Fibroblast of pulmonary artery (primary cell): ENCODE data around the gene ALX4.

ENCODE experiments used
- DNase-seq: peaks from one replicate; pipeline ENCODE4 v3.0.0-alpha.2; 2010; ENCODE audit warnings: low read depth
- H3K4me3 ChIP-seq: replicated peaks from 2 replicates; pipeline ENCODE4 v1.5.1; 2011; ENCODE audit warnings: low read depth, mild to moderate bottlenecking, control low read depth, low read length, moderate library complexity
- TF ChIP-seq, protein P1 (sequence below): IDR thresholded peaks from 2 replicates; pipeline ENCODE4 v1.5.1; 2011; ENCODE audit warnings: mild to moderate bottlenecking, control low read depth, low read length, inconsistent platforms; ENCODE audit errors: missing control alignments

ALX4 gene

GRCh38 chr11:44269369-44270351 lies 40.3 kb downstream of the ALX4 start:
- DNase-seq: peak; percentile 65
- H3K4me3 ChIP-seq: peak overlapping the region; percentile 35
- TF ChIP-seq, protein P1, sequence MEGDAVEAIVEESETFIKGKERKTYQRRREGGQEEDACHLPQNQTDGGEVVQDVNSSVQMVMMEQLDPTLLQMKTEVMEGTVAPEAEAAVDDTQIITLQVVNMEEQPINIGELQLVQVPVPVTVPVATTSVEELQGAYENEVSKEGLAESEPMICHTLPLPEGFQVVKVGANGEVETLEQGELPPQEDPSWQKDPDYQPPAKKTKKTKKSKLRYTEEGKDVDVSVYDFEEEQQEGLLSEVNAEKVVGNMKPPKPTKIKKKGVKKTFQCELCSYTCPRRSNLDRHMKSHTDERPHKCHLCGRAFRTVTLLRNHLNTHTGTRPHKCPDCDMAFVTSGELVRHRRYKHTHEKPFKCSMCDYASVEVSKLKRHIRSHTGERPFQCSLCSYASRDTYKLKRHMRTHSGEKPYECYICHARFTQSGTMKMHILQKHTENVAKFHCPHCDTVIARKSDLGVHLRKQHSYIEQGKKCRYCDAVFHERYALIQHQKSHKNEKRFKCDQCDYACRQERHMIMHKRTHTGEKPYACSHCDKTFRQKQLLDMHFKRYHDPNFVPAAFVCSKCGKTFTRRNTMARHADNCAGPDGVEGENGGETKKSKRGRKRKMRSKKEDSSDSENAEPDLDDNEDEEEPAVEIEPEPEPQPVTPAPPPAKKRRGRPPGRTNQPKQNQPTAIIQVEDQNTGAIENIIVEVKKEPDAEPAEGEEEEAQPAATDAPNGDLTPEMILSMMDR: no peak

GRCh38 chr11:44268614-44269080 lies 41.3 kb downstream of the ALX4 start:
- TF ChIP-seq, protein P1: no peak
- H3K4me3 ChIP-seq: no peak overlapping the region
- no peak for DNase-seq

GRCh38 chr11:44267750-44268613 lies 42.0 kb downstream of the ALX4 start:
- no peak overlapping the region for H3K4me3 ChIP-seq
- TF ChIP-seq, protein P1: no peak
- DNase-seq: no peak

- TF ChIP-seq, protein P1: no peak
- no peak overlapping the region for H3K4me3 ChIP-seq
- no peak for DNase-seq
Measured at GRCh38 chr11:44267006-44267749, 42.8 kb downstream of the ALX4 start.

- DNase-seq: no peak
- H3K4me3 ChIP-seq: no peak overlapping the region
- TF ChIP-seq, protein P1: no peak
Measured at GRCh38 chr11:44266056-44266780, 43.7 kb downstream of the ALX4 start.

DNA sequence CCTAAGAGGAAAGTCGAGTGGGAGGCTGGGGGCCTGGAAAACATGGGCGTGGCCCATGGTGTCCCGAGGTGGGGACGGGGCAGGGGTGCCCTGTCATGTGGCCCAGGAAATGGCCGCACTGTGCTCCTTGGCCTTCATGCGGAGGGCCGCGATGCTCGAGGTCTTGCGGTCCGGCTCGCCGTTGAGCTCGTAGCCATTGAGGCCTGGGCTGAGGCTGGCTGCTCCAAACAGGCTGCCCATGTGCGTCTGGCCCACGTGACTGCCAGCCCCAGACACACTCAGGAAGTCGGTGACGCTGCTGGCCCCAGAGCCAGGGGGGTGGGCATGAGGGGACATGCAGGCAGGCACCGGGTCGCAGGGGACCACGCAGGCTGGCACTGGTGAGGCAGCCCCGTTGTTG lies 45.2 kb downstream of the ALX4 start:
- no peak overlapping the region for H3K4me3 ChIP-seq
- DNase-seq: no peak

More for the DNA sequence above, 45.2 kb downstream of the ALX4 start:
- TF ChIP-seq, protein P1: no peak
